B cell (primary cell): Measurements from ENCODE around the gene BSND. TPM values are rescaled to one million over a fixed set of nuclear protein-coding genes. Genes with fewer than 3 reads are reported as not detected.

Source experiments
- ATAC-seq: fragments of 200-7000 bp; cut with Tn5 transposase; one replicate; pipeline ENCODE4 v1.10.0; 2021; ENCODE audit warnings: low read depth, mild to moderate bottlenecking, moderate number of reproducible peaks, moderate library complexity
- CTCF ChIA-PET: fragments of 350-600 bp; sonication (Branson Sonifier 250); formaldehyde crosslinking; loops from one replicate; lab custom pipeline; 2021; ENCODE audit warnings: antibody characterized with exemption, inconsistent platforms; lab: Charles Lee
- POLR2A ChIA-PET: fragments of 350-600 bp; sonication (Branson Sonifier 250); formaldehyde crosslinking; loops from one replicate; lab custom pipeline; 2021; ENCODE audit warnings: antibody characterized with exemption; lab: Charles Lee
- DNase-seq: peaks from one replicate; pipeline ENCODE4 v3.0.0; 2013
- H2AFZ ChIP-seq: 2 replicates; pipeline ENCODE4 v1.6.1; 2012; ENCODE audit warnings: mild to moderate bottlenecking, low read depth, low read length; ENCODE audit not compliant: insufficient read depth, poor library complexity, severe bottlenecking
- H3K27ac ChIP-seq, 2 donors: 1 replicate in 1 of 2; 2 replicates in 1 of 2; pipeline ENCODE4 v1.5.1; 2012 to 2013; ENCODE audit warnings: low read length in 2 of 2, mild to moderate bottlenecking in 2 of 2, moderate library complexity in 1 of 2
- H3K27me3 ChIP-seq, 4 experiments: fragments of 200-600 bp in 1 of 4; sonication (generic) in 1 of 4; replicated peaks in 1 of 4; 1 replicate in 2 of 4; 2 replicates in 2 of 4; pipeline versions ENCODE4 v1.6.1 to v1.7.0; 2013 to 2016; ENCODE audit warnings: low read length in 3 of 4, mild to moderate bottlenecking in 2 of 4, mixed read lengths in 1 of 4, moderate library complexity in 1 of 4; ENCODE audit not compliant: insufficient read depth in 4 of 4, control insufficient read depth in 3 of 4; ENCODE audit errors: control extremely low read depth in 1 of 4
- H3K36me3 ChIP-seq, 2 experiments: replicated peaks in 1 of 2; 1 replicate in 1 of 2; 2 replicates in 1 of 2; pipeline versions ENCODE4 v1.6.1 to v1.7.1; 2013; ENCODE audit warnings: low read length in 1 of 2; ENCODE audit not compliant: insufficient read depth in 2 of 2, control insufficient read depth in 1 of 2; ENCODE audit errors: control extremely low read depth in 1 of 2, extremely low read depth in 1 of 2
- H3K4me1 ChIP-seq, 2 donors: fragments of 200-600 bp in 1 of 2; sonication (generic) in 1 of 2; 1 replicate in 1 of 2; 2 replicates in 1 of 2; pipeline versions ENCODE4 v1.5.1 to v1.6.1; 2013 to 2017; ENCODE audit warnings: low read length in 2 of 2; ENCODE audit not compliant: control insufficient read depth in 2 of 2, insufficient read depth in 2 of 2
- H3K4me2 ChIP-seq: replicated peaks from 2 replicates; pipeline ENCODE3; 2012; ENCODE audit warnings: mild to moderate bottlenecking, low read depth, low read length; ENCODE audit not compliant: poor library complexity, severe bottlenecking
- H3K4me3 ChIP-seq, 5 experiments: fragments of 200-600 bp in 1 of 5; sonication (generic) in 1 of 5; 1 replicate in 3 of 5; 2 replicates in 2 of 5; pipeline versions ENCODE4 v1.5.1 to v1.7.0; 2011 to 2016; ENCODE audit warnings: low read length in 4 of 5, mild to moderate bottlenecking in 4 of 5, low read depth in 2 of 5, control low read depth in 1 of 5, moderate library complexity in 1 of 5; ENCODE audit not compliant: insufficient read depth in 1 of 5; ENCODE audit errors: control extremely low read depth in 1 of 5, extremely low read depth in 1 of 5
- H3K79me2 ChIP-seq: fragments of 200-600 bp; sonication (generic); one replicate; pipeline ENCODE4 v1.6.0; 2016; ENCODE audit warnings: low read length; ENCODE audit not compliant: control insufficient read depth, insufficient read depth
- H3K9ac ChIP-seq: fragments of 200-600 bp; sonication (generic); 2 replicates; pipeline ENCODE4 v1.6.1; 2017; ENCODE audit warnings: mild to moderate bottlenecking, low read length, moderate library complexity
- H3K9me3 ChIP-seq, 3 donors: one replicate each; pipeline versions ENCODE4 v1.6.1 to v1.7.1; 2013; ENCODE audit warnings: low read length in 2 of 3; ENCODE audit not compliant: control insufficient read depth in 2 of 3, insufficient read depth in 1 of 3; ENCODE audit errors: control extremely low read depth in 1 of 3
- H4K20me1 ChIP-seq: 2 replicates; pipeline ENCODE4 v1.6.0; 2012; ENCODE audit warnings: mild to moderate bottlenecking, low read length; ENCODE audit not compliant: insufficient read depth, control insufficient read depth, poor library complexity, severe bottlenecking
- H3K27ac Mint-ChIP-seq: one replicate; pipeline ENCODE4 v1.8.0; 2021; ENCODE audit warnings: mixed read lengths
- H3K27me3 Mint-ChIP-seq: one replicate; pipeline ENCODE4 v1.8.0; 2021; ENCODE audit warnings: mixed read lengths
- H3K4me1 Mint-ChIP-seq: one replicate; pipeline ENCODE4 v1.8.0; 2021; ENCODE audit warnings: mixed read lengths
- H3K4me3 Mint-ChIP-seq: one replicate; pipeline ENCODE4 v1.8.0; 2021; ENCODE audit warnings: mixed read lengths
- H3K9me3 Mint-ChIP-seq: one replicate; pipeline ENCODE4 v1.8.0; 2022; ENCODE audit warnings: mixed read lengths; ENCODE audit not compliant: insufficient read depth
- CTCF ChIP-seq: fragments of 200-600 bp; IDR thresholded peaks from one replicate; pipeline ENCODE4 v1.8.0; 2022; ENCODE audit warnings: antibody characterized with exemption, mild to moderate bottlenecking
- EZH2 ChIP-seq: IDR thresholded peaks from 2 replicates; pipeline ENCODE4 v1.6.1; 2012; ENCODE audit warnings: borderline replicate concordance, low read depth, mild to moderate bottlenecking, moderate library complexity, low read length; ENCODE audit not compliant: insufficient read depth, poor library complexity, severe bottlenecking
- WGBS: methylation state at CpG from one replicate; pipeline ENCODE4 v1.1.5; 2013; ENCODE audit warnings: missing lambda C conversion rate; ENCODE audit not compliant: insufficient coverage; 5-methylcytosine and 5-hydroxymethylcytosine counted together
- intact Hi-C: fragments of 100-400 bp; cut with micrococcal nuclease; formaldehyde crosslinking; loops from one replicate; pipeline ENCODE4 v1.10.0; 2022
- polyA plus RNA-seq: library from polyadenylated mRNA; depleted of rRNA; stranded (reverse); fragments of >200 nt; gene quantifications from 2 replicates; pipeline ENCODE4 v1.2.3, GENCODE V29; 2012
- total RNA-seq, 2 donors: library from RNA; stranded (reverse); fragments of 120-200 nt in 1 of 2; gene quantifications; 1 replicate in 1 of 2; 2 replicates in 1 of 2; pipeline versions ENCODE4 v1.2.3 to v1.2.4, GENCODE V29; 2013 to 2022

BSND gene
- total and polyA plus RNA-seq, 2 donors (not counting 1 experiment from before 2014, with no cell fraction given) = not detected

- Histone ChIP-seq H2AFZ (no peak overlapping the region), H3K79me2 (no peaks in the 10 kb centered on the region), H3K4me1 (no peaks in the 10 kb centered on the region), H3K9ac (no peak overlapping the region), H3K27ac (no peak overlapping the region), H3K4me2 (no peak overlapping the region), H3K9me3 (no peaks in the 10 kb centered on the region), H3K36me3 (no peaks in the 10 kb centered on the region), H3K4me3 (no peak overlapping the region), H3K27me3 (no peaks in the 10 kb centered on the region), H4K20me1 (no peaks in the 10 kb centered on the region)
- Mint-ChIP-seq H3K27me3 (no peaks in the 10 kb centered on the region), H3K4me1 (no peaks in the 10 kb centered on the region), H3K27ac (no peak overlapping the region), H3K9me3 (no peaks in the 10 kb centered on the region), H3K4me3 (no peak overlapping the region)
- no peak for DNase-seq
- intact Hi-C loops = no loop called here
- no peak for TF ChIP-seq CTCF
- TF ChIP-seq EZH2 = no peak
- ChIA-PET POLR2A (no interaction called here), CTCF (no interaction called here)
- ATAC-seq = no peak
- WGBS = 97% methylated on average over 12 of the region's 14 CpGs
These were observed 61.6 kb downstream of the BSND start for GRCh38 chr1:55060133-55060999.

- Histone ChIP-seq H3K9ac (no peak overlapping the region), H3K36me3 (peaks cover 0 to 2% of the 10 kb centered on the region in 2 experiments), H3K4me1 (no peaks in the 10 kb centered on the region), H3K4me2 (no peak overlapping the region), H4K20me1 (no peaks in the 10 kb centered on the region), H3K27me3 (no peaks in the 10 kb centered on the region), H2AFZ (no peak overlapping the region), H3K4me3 (no peak overlapping the region), H3K27ac (no peak overlapping the region), H3K79me2 (no peaks in the 10 kb centered on the region), H3K9me3 (no peaks in the 10 kb centered on the region)
- ChIA-PET CTCF (no interaction called here), POLR2A (no interaction called here)
- intact Hi-C loops = no loop called here
- TF ChIP-seq CTCF (no peak), EZH2 (no peak)
- DNase-seq (no peak), ATAC-seq (no peak)
- no peaks in the 10 kb centered on the region for H3K27me3 Mint-ChIP-seq
- H3K4me3 Mint-ChIP-seq = no peak overlapping the region
- H3K9me3 Mint-ChIP-seq = no peaks in the 10 kb centered on the region
- H3K27ac Mint-ChIP-seq = no peak overlapping the region
- 89% methylated on average over 13 of the region's 13 CpGs for WGBS
- H3K4me1 Mint-ChIP-seq = no peaks in the 10 kb centered on the region
These were observed 62.4 kb downstream of the BSND start for GRCh38 chr1:55061000-55061705.
